GM12873 (cell line): ENCODE measurements around the gene TMEM69.

Experiments used
- TF ChIP-seq, protein P1 (sequence below): IDR thresholded peaks from 2 replicates; pipeline ENCODE4 v1.5.1; 2012; ENCODE audit warnings: low read depth, mild to moderate bottlenecking, moderate library complexity, low read length, control low read depth; ENCODE audit not compliant: insufficient read depth; ENCODE audit errors: missing control alignments

TMEM69 gene

DNA sequence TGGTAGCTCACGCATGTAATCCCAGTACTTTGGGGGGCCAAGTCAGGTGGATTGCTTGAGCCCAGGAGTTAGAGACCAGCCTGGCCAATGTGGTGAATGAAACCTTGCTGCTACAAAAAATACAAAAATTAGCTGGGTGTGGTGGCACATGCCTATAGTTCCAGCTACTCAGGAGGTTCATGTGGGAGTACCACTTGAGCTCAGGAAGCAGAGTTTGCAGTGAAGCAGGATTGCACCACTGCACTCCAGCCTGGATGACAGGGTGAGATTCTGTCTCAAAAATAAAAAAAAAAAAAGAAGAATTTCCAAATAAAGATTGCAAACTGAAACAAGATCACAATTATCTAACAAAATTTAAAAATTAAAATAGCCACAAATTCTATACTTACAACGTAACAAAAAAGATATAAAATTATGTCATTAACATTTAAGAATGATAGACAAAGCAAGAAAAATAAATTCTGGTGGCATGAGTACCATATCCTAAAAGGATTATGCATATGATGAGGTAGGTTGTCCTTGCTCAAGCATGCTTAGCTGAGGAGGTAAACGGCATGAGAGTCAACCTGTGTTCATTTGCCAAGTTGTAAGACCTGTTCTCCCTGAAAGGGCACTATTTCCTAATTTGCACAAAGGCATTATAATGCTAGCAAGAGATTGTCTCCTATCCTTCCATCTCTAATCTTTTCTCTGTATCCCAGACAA lies 42.2 kb downstream of the TMEM69 start:
- TF ChIP-seq, protein P1, sequence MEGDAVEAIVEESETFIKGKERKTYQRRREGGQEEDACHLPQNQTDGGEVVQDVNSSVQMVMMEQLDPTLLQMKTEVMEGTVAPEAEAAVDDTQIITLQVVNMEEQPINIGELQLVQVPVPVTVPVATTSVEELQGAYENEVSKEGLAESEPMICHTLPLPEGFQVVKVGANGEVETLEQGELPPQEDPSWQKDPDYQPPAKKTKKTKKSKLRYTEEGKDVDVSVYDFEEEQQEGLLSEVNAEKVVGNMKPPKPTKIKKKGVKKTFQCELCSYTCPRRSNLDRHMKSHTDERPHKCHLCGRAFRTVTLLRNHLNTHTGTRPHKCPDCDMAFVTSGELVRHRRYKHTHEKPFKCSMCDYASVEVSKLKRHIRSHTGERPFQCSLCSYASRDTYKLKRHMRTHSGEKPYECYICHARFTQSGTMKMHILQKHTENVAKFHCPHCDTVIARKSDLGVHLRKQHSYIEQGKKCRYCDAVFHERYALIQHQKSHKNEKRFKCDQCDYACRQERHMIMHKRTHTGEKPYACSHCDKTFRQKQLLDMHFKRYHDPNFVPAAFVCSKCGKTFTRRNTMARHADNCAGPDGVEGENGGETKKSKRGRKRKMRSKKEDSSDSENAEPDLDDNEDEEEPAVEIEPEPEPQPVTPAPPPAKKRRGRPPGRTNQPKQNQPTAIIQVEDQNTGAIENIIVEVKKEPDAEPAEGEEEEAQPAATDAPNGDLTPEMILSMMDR, result no peak

DNA sequence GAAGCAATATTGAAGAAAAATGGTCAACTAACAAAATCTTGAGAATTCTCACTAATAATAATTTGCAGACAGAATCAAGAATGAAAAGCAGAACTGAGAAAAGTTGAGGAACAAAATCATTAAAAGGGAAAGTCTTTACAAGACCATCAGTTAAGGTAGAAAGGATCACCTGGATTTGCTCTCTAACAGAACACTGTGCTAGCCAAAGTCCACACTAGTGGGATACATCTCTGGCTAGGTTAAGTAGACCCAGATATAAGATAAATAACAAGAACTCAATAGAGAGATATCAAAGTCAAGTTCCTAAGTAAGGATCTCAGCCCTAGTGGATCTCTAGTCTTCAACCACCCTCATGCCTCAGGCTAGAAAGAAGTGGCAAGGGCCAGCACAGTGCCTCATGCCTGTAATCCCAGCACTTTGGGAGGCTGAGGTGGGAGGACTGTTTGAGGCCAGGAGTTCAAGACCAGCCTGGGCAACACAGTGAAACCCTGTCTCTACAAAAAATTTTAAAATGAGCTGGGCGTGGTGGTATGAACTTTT lies 42.9 kb downstream of the TMEM69 start:
- TF ChIP-seq, protein P1, result no peak

DNA sequence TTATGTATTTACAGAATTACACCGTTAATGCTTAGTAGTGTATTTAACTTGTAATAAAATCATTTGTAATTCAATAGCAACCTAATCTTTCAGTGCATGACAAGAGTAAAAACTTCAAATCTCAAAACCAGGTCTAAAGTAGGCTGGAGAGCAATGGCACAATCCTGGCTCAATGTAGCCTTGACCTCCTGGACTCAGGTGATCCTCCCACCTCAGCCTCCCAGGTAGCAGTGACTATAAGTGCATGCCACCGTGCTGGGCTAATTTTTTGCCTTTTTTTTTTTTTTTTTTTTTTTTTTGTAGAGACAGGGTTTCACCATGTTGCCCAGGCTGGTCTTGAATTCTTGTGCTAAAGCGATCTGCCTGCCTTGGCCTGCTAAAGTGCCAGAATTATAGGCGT lies 51.2 kb downstream of the TMEM69 start:
- TF ChIP-seq, protein P1, result no peak
